Vagina (tissue), 2 donors: ENCODE results near the gene LBHD1.

Source experiments
- POLR2A ChIP-seq, 2 donors: fragments of 450-650 bp; IDR thresholded peaks; one replicate each; pipeline ENCODE4 v1.6.1; 2017; ENCODE audit warnings: antibody characterized with exemption in 2 of 2, mild to moderate bottlenecking in 2 of 2, moderate library complexity in 2 of 2
- TF ChIP-seq, protein P1 (sequence below), 3 experiments: fragments of 450-650 bp in 2 of 3; fragments of 200-600 bp in 1 of 3; sonication (generic) in 1 of 3; IDR thresholded peaks; one replicate each; pipeline ENCODE4 v1.5.1; 2017 to 2019; ENCODE audit warnings: antibody characterized with exemption in 3 of 3, mild to moderate bottlenecking in 2 of 3, moderate library complexity in 2 of 3

DNA sequence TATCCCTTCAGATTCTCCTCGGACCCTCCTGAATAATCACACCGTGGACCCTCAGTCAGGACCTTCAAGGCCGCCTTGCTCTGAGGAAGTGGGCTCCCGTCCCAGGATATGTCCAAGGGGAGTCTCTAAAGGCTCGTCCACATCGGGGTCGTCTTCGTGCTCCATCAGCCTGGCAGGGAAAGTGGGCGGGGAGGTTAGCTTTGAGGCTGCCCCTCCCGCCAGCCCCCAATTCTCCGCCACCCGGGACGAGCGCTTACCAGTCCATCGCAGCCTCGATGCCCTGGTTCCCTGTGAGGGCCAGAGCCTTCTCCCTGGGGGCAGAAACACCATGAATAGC lies 6.3 kb upstream of the LBHD1 start:
- TF ChIP-seq, protein P1, sequence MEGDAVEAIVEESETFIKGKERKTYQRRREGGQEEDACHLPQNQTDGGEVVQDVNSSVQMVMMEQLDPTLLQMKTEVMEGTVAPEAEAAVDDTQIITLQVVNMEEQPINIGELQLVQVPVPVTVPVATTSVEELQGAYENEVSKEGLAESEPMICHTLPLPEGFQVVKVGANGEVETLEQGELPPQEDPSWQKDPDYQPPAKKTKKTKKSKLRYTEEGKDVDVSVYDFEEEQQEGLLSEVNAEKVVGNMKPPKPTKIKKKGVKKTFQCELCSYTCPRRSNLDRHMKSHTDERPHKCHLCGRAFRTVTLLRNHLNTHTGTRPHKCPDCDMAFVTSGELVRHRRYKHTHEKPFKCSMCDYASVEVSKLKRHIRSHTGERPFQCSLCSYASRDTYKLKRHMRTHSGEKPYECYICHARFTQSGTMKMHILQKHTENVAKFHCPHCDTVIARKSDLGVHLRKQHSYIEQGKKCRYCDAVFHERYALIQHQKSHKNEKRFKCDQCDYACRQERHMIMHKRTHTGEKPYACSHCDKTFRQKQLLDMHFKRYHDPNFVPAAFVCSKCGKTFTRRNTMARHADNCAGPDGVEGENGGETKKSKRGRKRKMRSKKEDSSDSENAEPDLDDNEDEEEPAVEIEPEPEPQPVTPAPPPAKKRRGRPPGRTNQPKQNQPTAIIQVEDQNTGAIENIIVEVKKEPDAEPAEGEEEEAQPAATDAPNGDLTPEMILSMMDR (IDR thresholded peaks at IDR 0.05): no peak
- no peak for TF ChIP-seq POLR2A (IDR thresholded peaks at IDR 0.05)
